Measurements from ENCODE around the gene SESTD1.

DNA sequence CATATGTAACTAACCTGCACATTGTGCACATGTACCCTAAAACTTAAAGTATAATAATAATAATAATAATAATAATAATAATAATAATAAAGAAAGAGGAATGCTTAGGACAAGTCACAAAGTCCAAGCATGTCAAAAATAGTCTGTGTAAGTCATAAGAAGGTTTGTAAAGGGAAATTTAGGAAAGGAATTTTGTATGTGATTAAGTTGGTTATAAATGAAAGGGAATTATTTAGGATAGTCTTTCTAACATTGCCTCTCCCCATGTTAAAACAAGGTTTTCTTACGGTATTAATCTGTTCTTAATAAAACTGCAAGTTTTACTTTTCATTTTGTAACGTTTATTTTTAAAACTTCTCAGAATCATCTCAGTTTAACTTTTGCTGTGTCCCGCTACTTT, 62.8 kb downstream of the SESTD1 start:
- TF ChIP-seq, protein P1, sequence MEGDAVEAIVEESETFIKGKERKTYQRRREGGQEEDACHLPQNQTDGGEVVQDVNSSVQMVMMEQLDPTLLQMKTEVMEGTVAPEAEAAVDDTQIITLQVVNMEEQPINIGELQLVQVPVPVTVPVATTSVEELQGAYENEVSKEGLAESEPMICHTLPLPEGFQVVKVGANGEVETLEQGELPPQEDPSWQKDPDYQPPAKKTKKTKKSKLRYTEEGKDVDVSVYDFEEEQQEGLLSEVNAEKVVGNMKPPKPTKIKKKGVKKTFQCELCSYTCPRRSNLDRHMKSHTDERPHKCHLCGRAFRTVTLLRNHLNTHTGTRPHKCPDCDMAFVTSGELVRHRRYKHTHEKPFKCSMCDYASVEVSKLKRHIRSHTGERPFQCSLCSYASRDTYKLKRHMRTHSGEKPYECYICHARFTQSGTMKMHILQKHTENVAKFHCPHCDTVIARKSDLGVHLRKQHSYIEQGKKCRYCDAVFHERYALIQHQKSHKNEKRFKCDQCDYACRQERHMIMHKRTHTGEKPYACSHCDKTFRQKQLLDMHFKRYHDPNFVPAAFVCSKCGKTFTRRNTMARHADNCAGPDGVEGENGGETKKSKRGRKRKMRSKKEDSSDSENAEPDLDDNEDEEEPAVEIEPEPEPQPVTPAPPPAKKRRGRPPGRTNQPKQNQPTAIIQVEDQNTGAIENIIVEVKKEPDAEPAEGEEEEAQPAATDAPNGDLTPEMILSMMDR (conservative IDR thresholded peaks at IDR 0.05; ENCODE audit: low read length): no peak
- TF ChIP-seq EZH2phosphoT487 (IDR thresholded peaks at IDR 0.05; ENCODE audit: borderline replicate concordance, low read depth, low read length): no peak
